GM12864 (cell line): ENCODE results near the gene KCNMA1.

Experiments used
- DNase-seq: peaks from one replicate; pipeline ENCODE4 v3.0.0-alpha.2; 2011; ENCODE audit warnings: low read depth
- H3K4me3 ChIP-seq: 2 replicates; pipeline ENCODE4 v1.5.1; 2011; ENCODE audit warnings: mild to moderate bottlenecking, low read depth, low read length, control low read depth
- CTCF ChIP-seq: IDR thresholded peaks from 2 replicates; pipeline ENCODE4 v1.5.1; 2011; ENCODE audit warnings: low read depth, mild to moderate bottlenecking, moderate library complexity, low read length, control low read depth, inconsistent platforms; ENCODE audit errors: missing control alignments

Gene KCNMA1

GRCh38 chr10:77608281-77608680 lies 29.3 kb downstream of the KCNMA1 start:
- no peak for TF ChIP-seq CTCF
- DNase-seq = no peak

GRCh38 chr10:77606751-77607150 lies 30.9 kb downstream of the KCNMA1 start:
- no peak overlapping the region for H3K4me3 ChIP-seq
- no peak for DNase-seq
- no peak for TF ChIP-seq CTCF

More at GRCh38 chr10:77608281-77608680, 29.3 kb downstream of the KCNMA1 start:
- H3K4me3 ChIP-seq = no peak overlapping the region

GRCh38 chr10:77605466-77605865 lies 32.1 kb downstream of the KCNMA1 start:
- no peak for TF ChIP-seq CTCF

GRCh38 chr10:77604941-77605351 lies 32.7 kb downstream of the KCNMA1 start:
- no peak for TF ChIP-seq CTCF
- no peak for DNase-seq
- H3K4me3 ChIP-seq = no peak overlapping the region

More at GRCh38 chr10:77605466-77605865, 32.1 kb downstream of the KCNMA1 start:
- DNase-seq = no peak
- no peak overlapping the region for H3K4me3 ChIP-seq

- DNase-seq = no peak
- H3K4me3 ChIP-seq = no peak overlapping the region
- TF ChIP-seq CTCF = no peak
These were observed 33.5 kb downstream of the KCNMA1 start for GRCh38 chr10:77604063-77604462.

- no peak for TF ChIP-seq CTCF
- DNase-seq = no peak
- H3K4me3 ChIP-seq = no peak overlapping the region
These were observed 34.1 kb downstream of the KCNMA1 start for GRCh38 chr10:77603534-77603927.

- no peak overlapping the region for H3K4me3 ChIP-seq
- DNase-seq = no peak
These were observed 34.6 kb downstream of the KCNMA1 start for GRCh38 chr10:77602913-77603533.

More at GRCh38 chr10:77602913-77603533, 34.6 kb downstream of the KCNMA1 start:
- no peak for TF ChIP-seq CTCF
